Hepatocyte (in vitro differentiated cells): Measurements from ENCODE around the gene RIBC2. TPM values are rescaled to one million over a fixed set of nuclear protein-coding genes. Genes with fewer than 3 reads are reported as not detected.

Experiments used
- DNase-seq: peaks from one replicate; pipeline ENCODE4 v3.0.0-alpha.2; 2016; ENCODE audit warnings: low spot score
- H2AFZ ChIP-seq: fragments of 200-600 bp; sonication (generic); 2 replicates; pipeline ENCODE4 v1.6.0; 2016; ENCODE audit warnings: antibody characterized with exemption, mild to moderate bottlenecking
- H3K27ac ChIP-seq: fragments of 200-600 bp; sonication (generic); 2 replicates; pipeline ENCODE4 v1.5.1; 2016; ENCODE audit warnings: mild to moderate bottlenecking
- H3K27me3 ChIP-seq: fragments of 200-600 bp; sonication (generic); 2 replicates; pipeline ENCODE4 v1.6.1; 2016
- H3K36me3 ChIP-seq: fragments of 200-600 bp; sonication (generic); replicated peaks from 2 replicates; pipeline ENCODE4 v1.5.1; 2016; ENCODE audit warnings: low read depth; ENCODE audit not compliant: insufficient read depth
- H3K4me1 ChIP-seq: fragments of 200-600 bp; sonication (generic); 2 replicates; pipeline ENCODE4 v1.5.1; 2016; ENCODE audit warnings: mild to moderate bottlenecking, moderate library complexity; ENCODE audit not compliant: insufficient read depth
- H3K4me2 ChIP-seq: fragments of 200-600 bp; sonication (generic); 2 replicates; pipeline ENCODE4 v1.6.0; 2016
- H3K4me3 ChIP-seq: fragments of 200-600 bp; sonication (generic); 2 replicates; pipeline ENCODE4 v1.5.1; 2016; ENCODE audit warnings: mild to moderate bottlenecking
- H3K79me2 ChIP-seq: fragments of 200-600 bp; sonication (generic); 2 replicates; pipeline ENCODE4 v1.6.0; 2017; ENCODE audit warnings: mild to moderate bottlenecking
- H3K9me2 ChIP-seq: fragments of 200-600 bp; sonication (generic); replicated peaks from 2 replicates; pipeline ENCODE4 v1.6.0; 2017; ENCODE audit warnings: mild to moderate bottlenecking; ENCODE audit not compliant: insufficient read depth
- H3K9me3 ChIP-seq: fragments of 200-600 bp; sonication (generic); 2 replicates; pipeline ENCODE4 v1.5.1; 2016; ENCODE audit warnings: low read depth, mild to moderate bottlenecking
- H4K20me1 ChIP-seq: fragments of 200-600 bp; sonication (generic); 2 replicates; pipeline ENCODE4 v1.6.0; 2016; ENCODE audit warnings: mild to moderate bottlenecking; ENCODE audit not compliant: insufficient read depth, poor library complexity, severe bottlenecking
- CTCF ChIP-seq: fragments of 200-600 bp; sonication (generic); IDR thresholded peaks from 2 replicates; pipeline ENCODE4 v1.5.1; 2016; ENCODE audit warnings: antibody characterized with exemption, mild to moderate bottlenecking; ENCODE audit not compliant: poor library complexity
- EZH2 ChIP-seq: fragments of 200-600 bp; sonication (generic); IDR thresholded peaks from 2 replicates; pipeline ENCODE4 v1.6.1; 2016; ENCODE audit warnings: antibody characterized with exemption, mild to moderate bottlenecking, borderline replicate concordance
- EZH2phosphoT487 ChIP-seq: fragments of 200-600 bp; sonication (generic); IDR thresholded peaks from one replicate; pipeline ENCODE4 v1.6.1; 2018; ENCODE audit warnings: antibody characterized with exemption, mild to moderate bottlenecking, low read depth, moderate library complexity; ENCODE audit not compliant: unreplicated experiment, severe bottlenecking
- WGBS: methylation state at CpG from one replicate; pipeline ENCODE4 v1.1.6; 2016; ENCODE audit warnings: low lambda C conversion rate; ENCODE audit errors: missing lambda C conversion rate; 5-methylcytosine and 5-hydroxymethylcytosine counted together
- polyA plus RNA-seq: library from polyadenylated mRNA; unstranded; fragments of >200 nt; fragmentation: Nextera tagmentation; extraction: Ambion mirVana; gene quantifications from 2 replicates; pipeline ENCODE4 v1.2.1, GENCODE V29; 2016
- total RNA-seq: library from RNA; depleted of rRNA; stranded (reverse); fragments of >200 nt; gene quantifications from 2 replicates; pipeline ENCODE4 v1.2.3, GENCODE V29; 2014

The RIBC2 gene
- total and polyA plus RNA-seq, 2 experiments from 2014 or later, result 0.50 to 0.56 TPM

- no peaks in the 10 kb centered on the region for H3K36me3 ChIP-seq
- no peak overlapping the region for H3K4me2 ChIP-seq
- H3K9me3 ChIP-seq, result no peaks in the 10 kb centered on the region
- H3K9me2 ChIP-seq, result no peaks in the 10 kb centered on the region
- TF ChIP-seq EZH2phosphoT487, result no peak
- TF ChIP-seq CTCF, result no peak
- no peak for TF ChIP-seq EZH2
- H3K4me1 ChIP-seq, result no peaks in the 10 kb centered on the region
- no peaks in the 10 kb centered on the region for H3K27me3 ChIP-seq
- H3K4me3 ChIP-seq, result no peak overlapping the region
- 92% methylated on average over 6 of the region's 6 CpGs for WGBS
- H3K79me2 ChIP-seq, result no peaks in the 10 kb centered on the region
- H4K20me1 ChIP-seq, result no peaks in the 10 kb centered on the region
- no peak overlapping the region for H3K27ac ChIP-seq
- no peak for DNase-seq
- H2AFZ ChIP-seq, result no peak overlapping the region
These were observed 5.3 kb downstream of the RIBC2 start for GRCh38 chr22:45418770-45419138.

- H3K79me2 ChIP-seq, result no peaks in the 10 kb centered on the region
- H3K9me3 ChIP-seq, result no peaks in the 10 kb centered on the region
- no peak for TF ChIP-seq EZH2
- TF ChIP-seq EZH2phosphoT487, result no peak
- TF ChIP-seq CTCF, result no peak
- no peak overlapping the region for H3K4me3 ChIP-seq
- no peaks in the 10 kb centered on the region for H3K4me1 ChIP-seq
- no peaks in the 10 kb centered on the region for H3K9me2 ChIP-seq
- no peak overlapping the region for H2AFZ ChIP-seq
- no peak overlapping the region for H3K27ac ChIP-seq
- no peak for DNase-seq
- H3K27me3 ChIP-seq, result no peaks in the 10 kb centered on the region
- WGBS, result 73% methylated on average over 4 of the region's 4 CpGs
- H3K4me2 ChIP-seq, result no peak overlapping the region
- H4K20me1 ChIP-seq, result no peaks in the 10 kb centered on the region
- no peaks in the 10 kb centered on the region for H3K36me3 ChIP-seq
These were observed 6.5 kb downstream of the RIBC2 start for GRCh38 chr22:45420011-45420410.

GRCh38 chr22:45420539-45420938, 7.0 kb downstream of the RIBC2 start:
- no peaks in the 10 kb centered on the region for H3K9me3 ChIP-seq
- H4K20me1 ChIP-seq, result no peaks in the 10 kb centered on the region
- TF ChIP-seq EZH2, result no peak
- no peaks in the 10 kb centered on the region for H3K4me1 ChIP-seq
- 95% methylated on average over 2 of the region's 2 CpGs for WGBS
- H3K9me2 ChIP-seq, result no peaks in the 10 kb centered on the region
- H2AFZ ChIP-seq, result no peak overlapping the region
- no peaks in the 10 kb centered on the region for H3K27me3 ChIP-seq
- H3K4me3 ChIP-seq, result no peak overlapping the region
- H3K79me2 ChIP-seq, result no peaks in the 10 kb centered on the region
- H3K36me3 ChIP-seq, result no peaks in the 10 kb centered on the region
- no peak overlapping the region for H3K27ac ChIP-seq
- H3K4me2 ChIP-seq, result no peak overlapping the region
- no peak for DNase-seq

- no peak for DNase-seq
- no peaks in the 10 kb centered on the region for H3K36me3 ChIP-seq
- H3K27me3 ChIP-seq, result no peaks in the 10 kb centered on the region
- H2AFZ ChIP-seq, result no peak overlapping the region
- H4K20me1 ChIP-seq, result no peaks in the 10 kb centered on the region
- H3K4me3 ChIP-seq, result no peak overlapping the region
- 72% methylated on average over 2 of the region's 2 CpGs for WGBS
- H3K9me2 ChIP-seq, result no peaks in the 10 kb centered on the region
- H3K4me1 ChIP-seq, result no peaks in the 10 kb centered on the region
- TF ChIP-seq CTCF, result no peak
- TF ChIP-seq EZH2phosphoT487, result no peak
- no peak for TF ChIP-seq EZH2
- no peak overlapping the region for H3K27ac ChIP-seq
- no peaks in the 10 kb centered on the region for H3K79me2 ChIP-seq
- no peaks in the 10 kb centered on the region for H3K9me3 ChIP-seq
- no peak overlapping the region for H3K4me2 ChIP-seq
These were observed 8.0 kb downstream of the RIBC2 start for GRCh38 chr22:45421349-45422055.
